SU-DHL-6 (cell line): ENCODE measurements around the gene ELAVL3.

Source experiments
- EZH2phosphoT487 ChIP-seq: fragments of 200-600 bp; sonication (generic), shearing (Covaris generic); conservative IDR thresholded peaks from 2 replicates; pipeline ENCODE4 v1.6.1; 2018; ENCODE audit warnings: mild to moderate bottlenecking, antibody characterized with exemption, low read length, moderate library complexity, mixed read lengths
- TF ChIP-seq, protein P1 (sequence below): fragments of 200-600 bp; sonication (generic); IDR thresholded peaks from one replicate; pipeline ENCODE4 v1.5.1; 2017; ENCODE audit warnings: antibody characterized with exemption, mild to moderate bottlenecking, low read length, moderate library complexity; ENCODE audit not compliant: insufficient read depth, poor library complexity, severe bottlenecking

GRCh38 chr19:11421371-11422098 lies 59.3 kb downstream of the ELAVL3 start:
- TF ChIP-seq, protein P1, sequence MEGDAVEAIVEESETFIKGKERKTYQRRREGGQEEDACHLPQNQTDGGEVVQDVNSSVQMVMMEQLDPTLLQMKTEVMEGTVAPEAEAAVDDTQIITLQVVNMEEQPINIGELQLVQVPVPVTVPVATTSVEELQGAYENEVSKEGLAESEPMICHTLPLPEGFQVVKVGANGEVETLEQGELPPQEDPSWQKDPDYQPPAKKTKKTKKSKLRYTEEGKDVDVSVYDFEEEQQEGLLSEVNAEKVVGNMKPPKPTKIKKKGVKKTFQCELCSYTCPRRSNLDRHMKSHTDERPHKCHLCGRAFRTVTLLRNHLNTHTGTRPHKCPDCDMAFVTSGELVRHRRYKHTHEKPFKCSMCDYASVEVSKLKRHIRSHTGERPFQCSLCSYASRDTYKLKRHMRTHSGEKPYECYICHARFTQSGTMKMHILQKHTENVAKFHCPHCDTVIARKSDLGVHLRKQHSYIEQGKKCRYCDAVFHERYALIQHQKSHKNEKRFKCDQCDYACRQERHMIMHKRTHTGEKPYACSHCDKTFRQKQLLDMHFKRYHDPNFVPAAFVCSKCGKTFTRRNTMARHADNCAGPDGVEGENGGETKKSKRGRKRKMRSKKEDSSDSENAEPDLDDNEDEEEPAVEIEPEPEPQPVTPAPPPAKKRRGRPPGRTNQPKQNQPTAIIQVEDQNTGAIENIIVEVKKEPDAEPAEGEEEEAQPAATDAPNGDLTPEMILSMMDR: no peak
- TF ChIP-seq EZH2phosphoT487: no peak
